ENCODE results near the gene UFSP2.

Gene UFSP2

GRCh38 chr4:185405296-185405999, 20.3 kb downstream of the UFSP2 start:
- no peak for TF ChIP-seq SUZ12 (IDR thresholded peaks at IDR 0.05; ENCODE audit: extremely low read depth, insufficient read depth, insufficient read length)
- no peak for TF ChIP-seq ZNF274 (IDR thresholded peaks at IDR 0.05; ENCODE audit: low read depth, low read length)
- TF ChIP-seq YY1 (IDR thresholded peaks at IDR 0.05; ENCODE audit: insufficient read depth, insufficient read length) = no peak
- Histone ChIP-seq H3K4me3 (ENCODE audit: insufficient read length, low read depth) (no peak overlapping the region), H3K9me3 (ENCODE audit: insufficient read depth, low read length) (no peaks in the 10 kb centered on the region), H3K27me3 (ENCODE audit: insufficient read depth, insufficient read length) (no peaks in the 10 kb centered on the region), H3K4me1 (ENCODE audit: insufficient read depth, insufficient read length) (no peaks in the 10 kb centered on the region), H3K9ac (ENCODE audit: insufficient read length, low read depth) (no peak overlapping the region), H3K36me3 (ENCODE audit: insufficient read depth, insufficient read length, low read length) (peaks cover 22% of the 10 kb centered on the region)
- DNase-seq (ENCODE audit: low read depth, low spot score) = no peak

DNA sequence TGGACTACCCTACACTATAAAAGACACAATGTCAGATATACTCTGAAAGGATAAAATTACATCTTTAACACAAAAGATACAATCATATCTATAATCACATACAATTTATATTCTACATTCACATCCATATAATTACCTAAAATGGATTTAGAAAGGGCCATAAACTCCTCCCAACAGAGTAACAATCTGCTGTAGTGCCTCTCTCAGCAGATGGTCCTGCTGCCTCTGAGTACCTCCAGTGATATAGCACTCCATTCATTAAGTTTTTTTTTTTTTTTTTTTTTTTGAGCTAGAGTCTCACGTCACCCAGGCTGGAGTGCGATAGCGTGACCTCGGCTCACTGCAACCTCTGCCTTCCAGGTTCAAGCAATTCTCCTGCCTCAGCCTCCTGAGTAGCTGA, 21.7 kb downstream of the UFSP2 start:
- Histone ChIP-seq H3K4me1 (ENCODE audit: insufficient read depth, insufficient read length) (no peaks in the 10 kb centered on the region), H3K27me3 (ENCODE audit: insufficient read depth, insufficient read length) (no peaks in the 10 kb centered on the region), H3K4me3 (ENCODE audit: insufficient read length, low read depth) (no peak overlapping the region), H3K9me3 (ENCODE audit: insufficient read depth, low read length) (no peaks in the 10 kb centered on the region), H3K36me3 (ENCODE audit: insufficient read depth, insufficient read length, low read length) (peaks cover 25% of the 10 kb centered on the region), H3K9ac (ENCODE audit: insufficient read length, low read depth) (no peak overlapping the region)
- TF ChIP-seq SUZ12 (IDR thresholded peaks at IDR 0.05; ENCODE audit: extremely low read depth, insufficient read depth, insufficient read length) = no peak
- no peak for TF ChIP-seq ZNF274 (IDR thresholded peaks at IDR 0.05; ENCODE audit: low read depth, low read length)
- TF ChIP-seq YY1 (IDR thresholded peaks at IDR 0.05; ENCODE audit: insufficient read depth, insufficient read length) = no peak
- DNase-seq (ENCODE audit: low read depth, low spot score) = no peak

DNA sequence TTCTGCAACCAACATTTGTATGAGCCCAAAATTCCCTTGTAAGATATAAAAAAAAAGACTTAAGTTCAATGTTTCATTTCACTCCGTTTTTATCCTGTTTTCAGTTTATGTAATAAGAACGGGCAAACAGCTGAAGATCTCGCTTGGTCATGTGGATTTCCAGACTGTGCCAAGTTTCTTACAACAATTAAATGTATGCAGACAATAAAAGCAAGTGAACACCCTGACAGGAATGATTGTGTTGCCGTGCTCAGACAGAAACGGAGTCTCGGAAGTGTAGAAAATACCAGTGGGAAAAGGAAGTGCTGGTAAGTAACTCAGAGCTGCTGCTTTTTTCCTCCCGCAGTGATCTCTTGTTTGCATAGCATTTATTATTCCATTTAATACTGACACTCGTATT, 26.3 kb downstream of the UFSP2 start:
- no peaks in the 10 kb centered on the region for H3K4me1 ChIP-seq (ENCODE audit: insufficient read depth, insufficient read length)
- H3K9ac ChIP-seq (ENCODE audit: insufficient read length, low read depth) = no peak overlapping the region
- no peaks in the 10 kb centered on the region for H3K9me3 ChIP-seq (ENCODE audit: insufficient read depth, low read length)
- H3K27me3 ChIP-seq (ENCODE audit: insufficient read depth, insufficient read length) = no peaks in the 10 kb centered on the region
- no peak for DNase-seq (ENCODE audit: low read depth, low spot score)
- TF ChIP-seq ZNF274 (IDR thresholded peaks at IDR 0.05; ENCODE audit: low read depth, low read length) (no peak), YY1 (IDR thresholded peaks at IDR 0.05; ENCODE audit: insufficient read depth, insufficient read length) (no peak), SUZ12 (IDR thresholded peaks at IDR 0.05; ENCODE audit: extremely low read depth, insufficient read depth, insufficient read length) (no peak)
- peaks cover 22% of the 10 kb centered on the region for H3K36me3 ChIP-seq (ENCODE audit: insufficient read depth, insufficient read length, low read length)
- H3K4me3 ChIP-seq (ENCODE audit: insufficient read length, low read depth) = no peak overlapping the region

DNA sequence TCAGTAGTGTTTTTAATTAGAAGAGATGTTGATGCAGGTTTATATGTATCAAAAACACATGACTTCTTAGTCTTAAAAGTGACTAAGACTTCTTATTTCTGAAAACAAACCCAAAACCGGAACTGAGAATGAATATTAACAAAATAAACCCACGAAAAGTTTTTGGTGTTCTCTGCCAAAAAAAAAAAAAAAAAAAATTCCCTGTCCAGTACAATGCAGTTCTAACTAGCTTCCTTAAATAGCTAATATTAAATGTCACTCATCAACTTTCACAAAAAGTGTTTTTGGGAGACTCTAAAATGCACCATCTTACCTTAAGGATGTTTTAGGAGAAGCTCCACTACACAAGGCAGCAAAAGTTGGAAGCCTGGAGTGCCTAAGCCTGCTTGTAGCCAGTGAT, 27.1 kb downstream of the UFSP2 start:
- TF ChIP-seq ZNF274 (IDR thresholded peaks at IDR 0.05; ENCODE audit: low read depth, low read length) = no peak
- no peak for TF ChIP-seq YY1 (IDR thresholded peaks at IDR 0.05; ENCODE audit: insufficient read depth, insufficient read length)
- TF ChIP-seq SUZ12 (IDR thresholded peaks at IDR 0.05; ENCODE audit: extremely low read depth, insufficient read depth, insufficient read length) = no peak
- peaks cover 22% of the 10 kb centered on the region for H3K36me3 ChIP-seq (ENCODE audit: insufficient read depth, insufficient read length, low read length)
- no peaks in the 10 kb centered on the region for H3K4me1 ChIP-seq (ENCODE audit: insufficient read depth, insufficient read length)
- H3K4me3 ChIP-seq (ENCODE audit: insufficient read length, low read depth) = no peak overlapping the region
- no peaks in the 10 kb centered on the region for H3K27me3 ChIP-seq (ENCODE audit: insufficient read depth, insufficient read length)
- no peak for DNase-seq (ENCODE audit: low read depth, low spot score)
- no peaks in the 10 kb centered on the region for H3K9me3 ChIP-seq (ENCODE audit: insufficient read depth, low read length)
- no peak overlapping the region for H3K9ac ChIP-seq (ENCODE audit: insufficient read length, low read depth)

GRCh38 chr4:185396724-185397385, 28.9 kb downstream of the UFSP2 start, which contains the start of gene ANKRD37:
Gene ANKRD37, plus strand, starts transcription at chr4:185396841. Its CDS starts 83 bp downstream, at chr4:185396924.
- peak within 1 kb of the TSS; percentile 54 for H3K4me3 ChIP-seq (ENCODE audit: insufficient read length, low read depth)
- H3K27me3 ChIP-seq (ENCODE audit: insufficient read depth, insufficient read length) = no peaks in the 10 kb centered on the region
- H3K9ac ChIP-seq (ENCODE audit: insufficient read length, low read depth) = peak within 1 kb of the TSS; percentile 72
- H3K4me1 ChIP-seq (ENCODE audit: insufficient read depth, insufficient read length) = no peaks in the 10 kb centered on the region
- peaks cover 14% of the 10 kb centered on the region for H3K36me3 ChIP-seq (ENCODE audit: insufficient read depth, insufficient read length, low read length)
- DNase-seq (ENCODE audit: low read depth, low spot score) = no peak
- TF ChIP-seq ZNF274 (IDR thresholded peaks at IDR 0.05; ENCODE audit: low read depth, low read length) (no peak), SUZ12 (IDR thresholded peaks at IDR 0.05; ENCODE audit: extremely low read depth, insufficient read depth, insufficient read length) (no peak), YY1 (IDR thresholded peaks at IDR 0.05; ENCODE audit: insufficient read depth, insufficient read length) (no peak)
- H3K9me3 ChIP-seq (ENCODE audit: insufficient read depth, low read length) = no peaks in the 10 kb centered on the region

GRCh38 chr4:185395956-185396723, 29.6 kb downstream of the UFSP2 start:
- H3K27me3 ChIP-seq (ENCODE audit: insufficient read depth, insufficient read length) = no peaks in the 10 kb centered on the region
- peak overlapping the region; percentile 54 for H3K4me3 ChIP-seq (ENCODE audit: insufficient read length, low read depth)
- H3K9ac ChIP-seq (ENCODE audit: insufficient read length, low read depth) = peak overlapping the region; percentile 72
- TF ChIP-seq ZNF274 (IDR thresholded peaks at IDR 0.05; ENCODE audit: low read depth, low read length) = no peak
- TF ChIP-seq YY1 (IDR thresholded peaks at IDR 0.05; ENCODE audit: insufficient read depth, insufficient read length) = peak; percentile 71
- no peak for TF ChIP-seq SUZ12 (IDR thresholded peaks at IDR 0.05; ENCODE audit: extremely low read depth, insufficient read depth, insufficient read length)
- H3K36me3 ChIP-seq (ENCODE audit: insufficient read depth, insufficient read length, low read length) = peaks cover 12% of the 10 kb centered on the region
- peak; percentile 75 for DNase-seq (ENCODE audit: low read depth, low spot score)
- no peaks in the 10 kb centered on the region for H3K4me1 ChIP-seq (ENCODE audit: insufficient read depth, insufficient read length)
- no peaks in the 10 kb centered on the region for H3K9me3 ChIP-seq (ENCODE audit: insufficient read depth, low read length)
